Osteocyte (in vitro differentiated cells): ENCODE results near the gene PLA2G2C. TPM values are rescaled to one million over a fixed set of nuclear protein-coding genes. Genes with fewer than 3 reads are reported as not detected.
A peak's percentile ranks its signal among the peaks of the same experiment; 100 is the strongest.

Source experiments
- DNase-seq: peaks from one replicate; pipeline ENCODE4 v3.0.0; 2021; ENCODE audit warnings: mixed read lengths; ENCODE audit not compliant: unreplicated experiment; ENCODE audit errors: extremely low spot score
- H3K27ac Mint-ChIP-seq: one replicate; pipeline ENCODE4 v1.8.0; 2021; ENCODE audit warnings: mild to moderate bottlenecking, mixed read lengths; ENCODE audit not compliant: unreplicated experiment
- H3K27me3 Mint-ChIP-seq: one replicate; pipeline ENCODE4 v1.8.0; 2021; ENCODE audit warnings: mixed read lengths; ENCODE audit not compliant: unreplicated experiment
- H3K36me3 Mint-ChIP-seq: one replicate; pipeline ENCODE4 v1.8.0; 2021; ENCODE audit warnings: mixed read lengths; ENCODE audit not compliant: unreplicated experiment
- H3K4me1 Mint-ChIP-seq: one replicate; pipeline ENCODE4 v1.8.0; 2021; ENCODE audit warnings: mixed read lengths; ENCODE audit not compliant: unreplicated experiment
- H3K4me3 Mint-ChIP-seq: one replicate; pipeline ENCODE4 v1.8.0; 2021; ENCODE audit warnings: mild to moderate bottlenecking, moderate library complexity, mixed read lengths; ENCODE audit not compliant: unreplicated experiment
- H3K9me3 Mint-ChIP-seq: one replicate; pipeline ENCODE4 v1.8.0; 2021; ENCODE audit warnings: mixed read lengths; ENCODE audit not compliant: unreplicated experiment
- total RNA-seq: library from RNA; stranded (reverse); gene quantifications from 2 replicates; pipeline ENCODE4 v1.2.1, GENCODE V29; 2021
- TF ChIP-seq, protein P1 (sequence below): fragments of 200-600 bp; sonication (generic); IDR thresholded peaks from 2 replicates; pipeline ENCODE4 v1.5.0; 2021; ENCODE audit warnings: antibody characterized with exemption, mild to moderate bottlenecking, moderate library complexity

PLA2G2C gene
- total RNA-seq, 1 donor from 2014 or later: not detected

DNA sequence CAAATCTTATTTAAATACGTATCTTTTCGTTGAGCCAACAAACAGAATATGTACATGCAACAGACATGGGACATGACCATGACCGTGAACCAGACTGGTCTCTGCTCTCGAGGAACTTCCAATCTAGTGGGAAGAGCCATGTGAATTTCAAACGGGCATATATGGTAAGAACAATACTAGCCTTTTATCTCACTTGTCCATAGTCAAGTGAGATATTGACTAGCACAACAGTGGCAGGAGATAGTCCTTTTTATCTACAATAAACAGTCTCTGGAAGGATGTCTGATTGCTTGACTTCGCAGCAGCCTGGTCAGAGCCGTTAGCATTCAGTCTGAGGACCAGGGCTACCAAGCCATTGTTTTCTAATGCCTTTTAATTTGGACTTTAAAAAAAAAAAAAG is 12.6 kb upstream of the PLA2G2C start:
- Mint-ChIP-seq H3K4me3 (no peak overlapping the region), H3K4me1 (no peaks in the 10 kb centered on the region), H3K36me3 (no peaks in the 10 kb centered on the region), H3K9me3 (no peaks in the 10 kb centered on the region), H3K27ac (no peak overlapping the region), H3K27me3 (peaks cover 15% of the 10 kb centered on the region)
- TF ChIP-seq, protein P1, sequence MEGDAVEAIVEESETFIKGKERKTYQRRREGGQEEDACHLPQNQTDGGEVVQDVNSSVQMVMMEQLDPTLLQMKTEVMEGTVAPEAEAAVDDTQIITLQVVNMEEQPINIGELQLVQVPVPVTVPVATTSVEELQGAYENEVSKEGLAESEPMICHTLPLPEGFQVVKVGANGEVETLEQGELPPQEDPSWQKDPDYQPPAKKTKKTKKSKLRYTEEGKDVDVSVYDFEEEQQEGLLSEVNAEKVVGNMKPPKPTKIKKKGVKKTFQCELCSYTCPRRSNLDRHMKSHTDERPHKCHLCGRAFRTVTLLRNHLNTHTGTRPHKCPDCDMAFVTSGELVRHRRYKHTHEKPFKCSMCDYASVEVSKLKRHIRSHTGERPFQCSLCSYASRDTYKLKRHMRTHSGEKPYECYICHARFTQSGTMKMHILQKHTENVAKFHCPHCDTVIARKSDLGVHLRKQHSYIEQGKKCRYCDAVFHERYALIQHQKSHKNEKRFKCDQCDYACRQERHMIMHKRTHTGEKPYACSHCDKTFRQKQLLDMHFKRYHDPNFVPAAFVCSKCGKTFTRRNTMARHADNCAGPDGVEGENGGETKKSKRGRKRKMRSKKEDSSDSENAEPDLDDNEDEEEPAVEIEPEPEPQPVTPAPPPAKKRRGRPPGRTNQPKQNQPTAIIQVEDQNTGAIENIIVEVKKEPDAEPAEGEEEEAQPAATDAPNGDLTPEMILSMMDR: no peak
- DNase-seq: no peak

- TF ChIP-seq, protein P1: no peak
- Mint-ChIP-seq H3K27me3 (peaks cover 15% of the 10 kb centered on the region), H3K4me1 (no peaks in the 10 kb centered on the region), H3K36me3 (no peaks in the 10 kb centered on the region), H3K9me3 (no peaks in the 10 kb centered on the region), H3K27ac (no peak overlapping the region), H3K4me3 (no peak overlapping the region)
- DNase-seq: no peak
Measured at GRCh38 chr1:20198296-20198695, 12.0 kb upstream of the PLA2G2C start.

DNA sequence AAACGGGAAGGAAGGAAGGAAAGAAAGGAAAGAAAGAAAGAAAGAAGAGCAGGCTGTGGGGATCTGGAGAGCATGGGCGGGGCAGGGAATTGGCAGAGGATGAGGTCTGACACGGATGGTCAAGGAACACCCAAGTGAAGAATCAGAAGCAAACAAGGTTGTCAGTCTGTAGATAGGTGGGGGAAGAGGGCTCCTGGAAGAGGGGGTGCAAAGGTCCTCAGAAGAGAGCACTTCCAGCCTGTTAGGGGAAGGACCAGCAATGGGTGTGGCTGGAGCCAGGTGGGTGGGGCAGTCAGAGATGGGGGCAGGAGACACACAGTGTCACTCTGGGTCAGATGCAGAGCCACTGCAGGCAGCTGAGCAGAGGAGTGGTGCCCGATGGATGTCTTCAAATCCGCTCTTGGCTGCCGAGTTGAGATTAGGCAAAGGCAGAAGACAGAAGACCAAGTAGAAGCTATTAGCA is 11.0 kb upstream of the PLA2G2C start:
- Mint-ChIP-seq H3K9me3 (no peaks in the 10 kb centered on the region), H3K4me3 (no peak overlapping the region), H3K27me3 (peaks cover 22% of the 10 kb centered on the region), H3K36me3 (no peaks in the 10 kb centered on the region), H3K4me1 (no peaks in the 10 kb centered on the region), H3K27ac (no peak overlapping the region)
- TF ChIP-seq, protein P1: no peak
- DNase-seq: no peak

DNA sequence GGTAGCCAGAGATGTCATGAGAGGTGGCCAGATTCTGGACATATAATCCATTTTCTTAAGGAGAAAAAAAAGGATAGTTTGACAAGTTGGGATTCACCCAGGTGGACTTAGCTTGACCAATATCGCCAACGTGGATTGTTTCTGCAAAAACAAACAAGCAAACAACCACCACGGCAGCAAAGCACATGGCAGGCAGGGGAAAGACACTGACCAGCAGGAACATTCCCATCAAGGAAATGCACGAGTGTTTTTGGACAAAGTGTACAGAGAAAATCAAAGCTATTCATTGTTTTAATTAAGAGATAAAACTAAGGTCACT is 9.1 kb upstream of the PLA2G2C start:
- no peaks in the 10 kb centered on the region for H3K4me1 Mint-ChIP-seq
- DNase-seq: no peak
- H3K4me3 Mint-ChIP-seq: no peak overlapping the region
- H3K36me3 Mint-ChIP-seq: no peaks in the 10 kb centered on the region
- H3K27me3 Mint-ChIP-seq: peaks cover 21% of the 10 kb centered on the region
- TF ChIP-seq, protein P1: no peak
- H3K9me3 Mint-ChIP-seq: no peaks in the 10 kb centered on the region
- no peak overlapping the region for H3K27ac Mint-ChIP-seq

DNA sequence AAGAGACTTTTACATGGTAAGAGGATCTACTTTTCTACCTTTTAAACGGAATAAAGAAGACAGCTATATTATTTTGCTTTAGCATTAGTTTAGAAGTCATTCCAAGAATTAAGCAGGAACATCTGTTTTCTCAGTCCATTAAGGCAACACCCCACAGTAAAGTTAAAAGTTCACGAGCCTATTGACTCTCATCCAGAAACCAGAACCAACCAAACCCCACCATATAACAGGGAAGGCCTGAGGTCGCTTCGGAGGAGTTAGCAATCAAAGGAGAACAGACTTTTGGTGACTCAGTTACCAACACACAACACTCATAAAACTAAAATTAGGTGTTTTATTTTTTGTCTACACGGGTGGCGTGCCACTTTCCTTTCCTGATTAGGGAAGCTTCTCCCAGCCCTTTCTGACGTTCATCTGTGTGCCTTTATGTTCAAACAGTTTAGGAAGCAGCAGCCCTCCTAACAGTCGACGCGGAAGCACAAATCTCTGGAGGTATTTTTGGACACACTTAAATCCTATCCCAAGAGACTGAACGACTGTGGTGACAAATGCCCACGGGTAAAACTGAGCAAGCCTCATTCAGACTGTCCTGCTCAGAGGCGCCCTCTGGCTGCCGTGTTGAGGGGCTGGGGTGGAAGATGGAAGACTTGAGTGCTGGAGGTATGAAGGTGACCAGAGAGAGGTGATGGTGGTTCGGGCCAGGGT is 8.6 kb upstream of the PLA2G2C start:
- Mint-ChIP-seq H3K36me3 (no peaks in the 10 kb centered on the region), H3K27ac (no peak overlapping the region), H3K27me3 (peaks cover 22% of the 10 kb centered on the region), H3K9me3 (no peaks in the 10 kb centered on the region), H3K4me3 (no peak overlapping the region), H3K4me1 (no peaks in the 10 kb centered on the region)
- no peak for DNase-seq
- TF ChIP-seq, protein P1: peak; percentile 64
